Measurements from ENCODE around the gene RAP1GDS1.

DNA sequence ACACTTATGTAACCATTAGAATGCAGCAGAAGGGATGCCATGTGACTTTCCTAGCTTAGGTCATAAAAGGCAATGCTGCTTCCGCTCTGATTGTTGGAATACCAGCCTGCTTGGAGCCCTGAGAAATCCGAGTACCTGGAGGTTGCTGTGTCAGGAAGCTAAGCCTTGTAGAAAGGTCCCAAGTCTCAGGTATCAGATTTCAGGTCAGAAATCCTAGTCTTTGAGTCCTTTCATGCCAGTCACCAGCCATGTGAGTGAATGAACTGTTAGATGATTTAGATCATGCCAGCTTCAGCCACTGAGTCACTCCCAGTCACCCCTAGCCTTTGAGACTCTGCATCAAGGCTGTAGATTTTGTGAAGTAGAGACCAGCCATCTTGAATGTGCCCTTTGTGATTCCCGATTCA, 23.5 kb downstream of the RAP1GDS1 start:
- TF ChIP-seq, protein P1, sequence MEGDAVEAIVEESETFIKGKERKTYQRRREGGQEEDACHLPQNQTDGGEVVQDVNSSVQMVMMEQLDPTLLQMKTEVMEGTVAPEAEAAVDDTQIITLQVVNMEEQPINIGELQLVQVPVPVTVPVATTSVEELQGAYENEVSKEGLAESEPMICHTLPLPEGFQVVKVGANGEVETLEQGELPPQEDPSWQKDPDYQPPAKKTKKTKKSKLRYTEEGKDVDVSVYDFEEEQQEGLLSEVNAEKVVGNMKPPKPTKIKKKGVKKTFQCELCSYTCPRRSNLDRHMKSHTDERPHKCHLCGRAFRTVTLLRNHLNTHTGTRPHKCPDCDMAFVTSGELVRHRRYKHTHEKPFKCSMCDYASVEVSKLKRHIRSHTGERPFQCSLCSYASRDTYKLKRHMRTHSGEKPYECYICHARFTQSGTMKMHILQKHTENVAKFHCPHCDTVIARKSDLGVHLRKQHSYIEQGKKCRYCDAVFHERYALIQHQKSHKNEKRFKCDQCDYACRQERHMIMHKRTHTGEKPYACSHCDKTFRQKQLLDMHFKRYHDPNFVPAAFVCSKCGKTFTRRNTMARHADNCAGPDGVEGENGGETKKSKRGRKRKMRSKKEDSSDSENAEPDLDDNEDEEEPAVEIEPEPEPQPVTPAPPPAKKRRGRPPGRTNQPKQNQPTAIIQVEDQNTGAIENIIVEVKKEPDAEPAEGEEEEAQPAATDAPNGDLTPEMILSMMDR (conservative IDR thresholded peaks at IDR 0.05), result no peak
- TF ChIP-seq ZFX (IDR thresholded peaks at IDR 0.05), result no peak
